H7 (cell line): ENCODE data around the gene HIVEP3. TPM values are rescaled to one million over a fixed set of nuclear protein-coding genes. Genes with fewer than 3 reads are reported as not detected.

Experiments
- DNase-seq: peaks from one replicate; pipeline ENCODE4 v3.0.0; 2012
- H3K27me3 ChIP-seq: 2 replicates; pipeline ENCODE4 v1.6.0; 2011; ENCODE audit warnings: mild to moderate bottlenecking, low read length; ENCODE audit not compliant: control insufficient read depth, insufficient read depth
- H3K36me3 ChIP-seq: replicated peaks from 2 replicates; pipeline ENCODE4 v1.5.1; 2011; ENCODE audit warnings: low read length; ENCODE audit not compliant: control insufficient read depth, insufficient read depth
- H3K4me3 ChIP-seq: 2 replicates; pipeline ENCODE4 v1.5.1; 2011; ENCODE audit warnings: low read depth, mild to moderate bottlenecking, control low read depth, low read length, moderate library complexity; ENCODE audit not compliant: insufficient read depth
- total RNA-seq: library from RNA; depleted of rRNA; stranded (reverse); fragments of >200 nt; shearing (Covaris generic); gene quantifications from 2 replicates; pipeline ENCODE4 v1.2.3, GENCODE V29; 2014

The HIVEP3 gene
- total RNA-seq, 1 experiment from 2014 or later, result 1.8 TPM

DNA sequence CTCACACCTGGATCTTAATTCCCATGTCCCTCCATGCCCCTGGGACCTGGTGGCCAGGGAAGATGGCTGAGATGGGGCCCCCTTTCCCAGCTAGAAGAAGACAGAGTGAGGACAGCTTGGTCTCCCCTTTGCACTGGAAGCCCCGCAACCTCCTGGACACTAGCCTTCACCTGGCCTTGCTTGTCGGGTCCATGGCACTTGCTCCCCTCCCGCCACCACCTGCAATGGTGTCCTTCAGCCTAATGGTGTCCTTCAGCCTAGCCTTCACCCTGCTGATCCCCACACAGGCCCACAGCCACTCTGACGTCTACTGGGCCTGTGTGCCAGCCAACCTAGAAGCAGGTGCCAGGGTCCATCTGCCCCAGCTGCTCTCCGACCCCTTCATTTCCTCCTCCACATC is 388.3 kb downstream of the HIVEP3 start:
- no peak for DNase-seq
- H3K36me3 ChIP-seq, result no peaks in the 10 kb centered on the region
- no peaks in the 10 kb centered on the region for H3K27me3 ChIP-seq
- no peak overlapping the region for H3K4me3 ChIP-seq

DNA sequence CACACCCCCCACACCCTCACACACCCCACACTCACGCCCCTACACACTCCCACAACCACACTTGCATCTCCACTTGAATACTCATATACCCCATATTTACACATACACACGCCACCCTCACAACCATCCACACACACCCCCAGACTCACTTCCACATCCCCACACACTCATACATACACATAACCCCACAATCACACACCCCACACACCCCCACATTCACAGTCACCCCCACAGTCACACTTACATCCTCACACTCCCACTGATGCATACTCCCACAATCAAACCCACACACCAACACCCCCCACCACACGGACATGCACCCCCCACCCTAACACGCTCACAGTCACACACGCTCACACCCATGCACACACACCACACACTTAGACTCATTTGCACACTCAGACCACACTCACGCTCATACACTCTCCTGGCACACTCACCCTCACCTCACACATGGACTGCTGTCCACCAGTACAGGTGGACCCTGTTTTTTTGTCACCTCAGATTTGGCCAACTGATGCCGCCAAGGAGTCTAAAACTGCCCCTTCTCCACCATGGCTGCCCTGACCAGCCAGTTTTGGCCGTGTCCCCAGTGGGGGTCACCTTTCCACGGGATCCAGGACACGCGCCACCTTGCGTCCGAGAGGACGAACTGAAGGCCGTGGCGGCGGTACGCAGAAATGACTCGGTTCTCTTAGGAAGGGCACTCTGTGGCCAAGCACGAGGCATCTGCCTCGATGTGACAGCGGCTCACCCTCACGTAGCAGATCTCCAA is 388.9 kb downstream of the HIVEP3 start:
- no peak for DNase-seq
- H3K27me3 ChIP-seq, result no peaks in the 10 kb centered on the region
- H3K4me3 ChIP-seq, result no peak overlapping the region
- no peaks in the 10 kb centered on the region for H3K36me3 ChIP-seq

DNA sequence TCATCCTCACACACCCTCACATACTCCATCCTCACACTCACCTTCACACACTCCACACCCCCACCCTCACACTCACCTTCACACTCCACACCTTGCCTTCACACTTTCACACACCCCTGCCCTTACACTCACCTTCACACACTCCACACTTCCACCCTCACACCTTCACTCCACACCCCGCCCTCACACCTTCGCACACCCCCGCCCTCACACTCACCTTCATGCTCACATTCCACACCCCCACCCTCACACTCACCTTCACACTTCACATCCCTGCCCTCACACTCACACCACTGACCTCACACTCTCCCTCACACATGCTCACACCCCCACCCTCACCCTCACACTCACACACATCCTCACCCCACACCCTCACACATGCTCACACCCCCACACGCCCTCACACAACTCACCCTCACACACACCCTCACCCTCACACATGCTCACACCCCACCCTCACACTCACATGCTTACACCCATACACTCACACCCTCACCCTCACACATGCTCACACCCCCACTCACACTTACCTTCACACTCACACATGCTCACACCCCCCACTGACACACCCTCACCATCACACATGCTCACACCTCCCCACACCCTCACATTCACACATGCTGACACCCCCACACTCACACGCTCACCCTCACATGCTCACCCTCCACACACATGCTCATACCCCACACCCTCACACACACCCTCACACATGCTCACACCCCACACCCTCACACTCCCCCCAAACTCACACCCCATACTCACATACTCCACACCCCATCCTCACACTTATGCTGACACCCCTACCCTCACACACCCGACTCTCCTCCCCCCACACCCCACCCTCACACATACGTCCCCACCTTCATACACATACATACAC is 389.8 kb downstream of the HIVEP3 start:
- no peak for DNase-seq
- Histone ChIP-seq H3K27me3 (no peaks in the 10 kb centered on the region), H3K36me3 (no peaks in the 10 kb centered on the region), H3K4me3 (no peak overlapping the region)

DNA sequence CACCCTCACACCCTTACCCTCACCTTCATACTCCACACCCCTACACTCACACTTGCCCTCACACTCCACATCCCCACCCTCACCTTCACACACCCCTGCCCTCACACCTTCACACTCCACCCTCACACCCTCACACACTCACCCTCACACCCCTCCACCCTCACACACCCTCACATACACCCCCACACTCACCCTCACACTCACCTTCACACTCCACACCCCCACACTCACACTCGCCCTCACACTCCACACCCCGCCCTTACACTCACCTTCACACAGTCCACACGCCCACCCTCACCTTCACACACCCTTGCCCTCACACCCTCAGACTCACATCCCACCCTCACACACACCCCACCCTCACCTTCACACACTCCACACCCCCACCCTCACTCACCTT is 390.6 kb downstream of the HIVEP3 start:
- Histone ChIP-seq H3K36me3 (no peaks in the 10 kb centered on the region), H3K27me3 (no peaks in the 10 kb centered on the region), H3K4me3 (no peak overlapping the region)
- no peak for DNase-seq

DNA sequence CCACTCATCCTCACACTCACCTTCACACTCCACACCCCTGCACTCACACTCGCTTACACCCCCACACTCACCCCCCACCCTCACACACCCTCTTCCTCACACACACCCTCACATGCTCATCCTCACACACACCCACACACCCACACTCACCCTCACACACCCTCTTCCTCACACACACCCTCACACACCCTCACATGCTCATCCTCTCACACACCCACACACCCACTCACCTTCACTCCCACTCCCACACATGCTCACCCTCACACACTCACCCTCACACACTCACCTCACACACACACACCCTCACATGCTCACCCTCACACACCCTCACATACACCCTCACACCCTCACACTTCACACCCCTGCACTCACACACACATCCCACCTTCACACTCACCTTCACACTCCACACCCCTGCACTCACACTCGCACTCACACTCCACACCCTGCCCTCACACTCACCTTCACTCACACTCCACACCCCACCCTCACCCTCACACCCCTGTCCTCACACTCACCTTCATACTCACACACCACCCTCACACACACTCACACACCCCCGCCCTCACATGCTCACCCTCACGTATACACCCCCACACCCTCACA is 391.7 kb downstream of the HIVEP3 start:
- H3K36me3 ChIP-seq, result no peaks in the 10 kb centered on the region
- no peaks in the 10 kb centered on the region for H3K27me3 ChIP-seq
- no peak for DNase-seq
- no peak overlapping the region for H3K4me3 ChIP-seq

DNA sequence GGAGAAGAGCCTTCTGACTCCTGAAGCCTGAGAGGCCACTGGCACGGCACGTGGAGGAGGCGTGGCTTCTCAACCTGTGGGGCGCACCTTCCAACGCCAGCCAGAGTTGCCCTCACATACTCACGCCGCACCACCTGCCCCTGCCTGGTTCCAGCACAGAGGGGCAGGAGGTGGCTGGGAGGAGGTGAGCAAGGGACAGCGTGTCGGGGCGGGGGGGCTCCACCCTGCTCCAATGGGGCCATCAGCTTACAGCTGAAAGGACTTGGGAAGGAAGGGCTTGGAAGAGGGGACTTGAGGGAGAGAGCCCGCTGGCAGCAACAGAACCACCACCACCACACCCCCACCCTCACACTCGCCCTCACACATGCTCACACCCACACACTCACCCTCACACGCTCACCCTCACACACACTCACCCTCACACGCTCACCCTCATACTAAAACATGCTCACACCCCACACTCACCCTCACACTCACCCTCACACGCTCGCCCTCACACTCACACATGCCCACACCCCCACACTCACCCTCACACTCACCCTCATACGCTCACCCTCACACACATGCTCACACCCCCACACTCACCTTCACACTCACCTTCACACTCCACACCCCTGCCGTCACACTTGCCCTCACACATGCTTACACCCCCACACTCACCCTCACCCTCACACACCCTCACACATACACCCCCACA is 392.7 kb downstream of the HIVEP3 start:
- H3K27me3 ChIP-seq, result no peaks in the 10 kb centered on the region
- no peak for DNase-seq
- no peak overlapping the region for H3K4me3 ChIP-seq
- no peaks in the 10 kb centered on the region for H3K36me3 ChIP-seq

DNA sequence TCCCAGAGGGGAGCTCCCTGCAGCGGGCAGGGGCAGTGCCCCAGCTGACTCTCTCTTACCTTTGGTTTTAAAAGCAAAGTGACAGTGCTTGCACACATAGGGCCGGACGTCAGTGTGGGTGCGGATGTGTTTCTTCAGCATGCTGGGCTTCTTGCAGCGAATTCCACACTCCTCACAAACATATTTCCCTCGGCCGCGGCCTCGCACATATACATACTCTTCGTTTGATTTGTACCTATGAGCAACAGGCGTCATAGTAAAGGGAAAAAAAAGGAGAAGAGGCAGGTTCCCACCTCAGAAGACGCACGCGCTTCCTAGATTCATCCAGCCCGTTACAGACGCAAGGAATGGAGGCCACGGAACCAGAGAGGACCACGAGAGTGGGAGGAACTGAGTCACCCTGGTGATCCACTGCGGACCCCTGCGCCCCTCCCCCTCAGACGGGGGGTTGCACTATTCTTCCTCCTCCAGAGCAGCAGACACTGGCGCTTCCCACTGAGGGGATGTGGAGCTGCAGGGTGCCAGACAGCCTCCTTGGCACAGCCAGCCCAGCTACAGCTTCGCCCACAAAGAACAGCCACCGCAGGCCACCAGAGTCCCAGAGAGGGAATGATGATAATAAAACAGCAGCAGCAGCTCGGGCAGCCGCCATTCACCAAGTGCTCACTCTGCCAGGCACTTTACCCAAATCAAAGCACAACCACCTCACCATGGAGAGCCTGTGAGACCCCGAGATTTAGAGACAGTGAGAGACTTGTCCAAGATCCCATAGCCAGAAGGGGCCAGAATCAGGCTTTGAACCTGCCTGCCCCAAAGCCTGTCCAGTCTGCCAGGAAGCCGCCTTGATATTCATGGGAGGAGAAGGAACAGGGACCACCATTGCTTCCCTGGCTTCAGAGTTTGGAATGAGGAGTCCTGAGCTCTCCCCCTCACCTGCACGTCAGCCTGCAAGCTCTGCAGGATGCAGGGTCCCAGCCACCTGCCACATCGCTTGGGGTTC is 393.7 kb downstream of the HIVEP3 start:
- H3K4me3 ChIP-seq, result no peak overlapping the region
- H3K36me3 ChIP-seq, result no peaks in the 10 kb centered on the region
- no peaks in the 10 kb centered on the region for H3K27me3 ChIP-seq
- DNase-seq, result no peak

DNA sequence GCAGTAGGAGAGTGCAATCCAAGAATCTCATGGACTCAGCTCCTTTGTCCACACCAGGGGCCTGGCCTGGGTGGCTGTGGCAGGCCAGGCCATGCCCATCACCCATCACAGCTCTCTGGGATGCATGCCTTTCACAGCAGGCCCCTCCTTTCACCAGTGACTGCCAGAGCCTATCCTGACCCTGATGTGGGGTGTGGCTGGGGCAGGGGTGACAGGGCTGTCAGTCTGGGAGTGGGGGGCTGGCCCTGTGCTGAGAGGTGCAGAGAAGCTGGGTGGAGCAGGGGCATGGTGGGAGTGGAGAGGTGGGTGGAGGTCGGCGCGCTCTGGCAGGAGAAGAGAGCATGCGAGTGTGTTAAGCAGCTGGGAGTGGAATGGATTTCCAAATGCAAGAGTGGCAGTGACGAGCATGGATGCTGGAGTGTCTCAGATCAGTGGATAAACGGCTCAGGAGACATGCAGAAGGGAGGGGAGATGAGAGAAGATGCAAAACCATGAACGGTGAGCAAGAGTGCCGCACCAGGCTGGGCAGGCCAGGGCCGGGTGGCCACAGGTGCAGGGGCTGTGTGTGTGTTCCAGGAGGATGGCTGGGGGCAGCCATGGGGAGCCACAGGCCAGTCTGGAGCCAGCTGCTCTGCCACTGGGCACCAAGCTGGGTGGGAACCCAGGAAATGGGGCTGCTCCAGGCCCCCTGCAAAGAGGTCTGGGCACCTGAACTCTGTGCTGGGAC is 394.6 kb downstream of the HIVEP3 start:
- DNase-seq, result no peak
- Histone ChIP-seq H3K4me3 (no peak overlapping the region), H3K36me3 (no peaks in the 10 kb centered on the region), H3K27me3 (no peaks in the 10 kb centered on the region)

DNA sequence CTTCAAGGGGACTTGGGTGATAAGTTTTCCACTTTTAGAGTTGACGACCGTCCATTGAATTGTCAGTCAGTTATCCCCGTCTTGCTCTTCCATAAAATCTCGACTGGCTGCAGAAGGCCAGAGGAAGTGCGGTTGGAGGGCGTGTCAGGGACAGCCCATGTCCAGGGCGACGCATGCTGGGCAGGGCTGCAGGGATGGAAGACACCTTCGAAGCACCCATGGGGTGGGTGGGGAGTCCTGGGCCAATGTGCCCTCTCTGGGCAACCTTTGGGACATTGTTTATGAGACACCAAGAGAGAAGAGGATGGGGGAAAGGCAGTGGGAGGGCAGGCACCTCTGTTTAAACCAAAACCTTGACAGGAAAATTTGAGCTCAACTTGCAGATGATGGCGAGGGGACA is 395.7 kb downstream of the HIVEP3 start:
- H3K4me3 ChIP-seq, result no peak overlapping the region
- DNase-seq, result no peak
- H3K27me3 ChIP-seq, result no peaks in the 10 kb centered on the region
- no peaks in the 10 kb centered on the region for H3K36me3 ChIP-seq

DNA sequence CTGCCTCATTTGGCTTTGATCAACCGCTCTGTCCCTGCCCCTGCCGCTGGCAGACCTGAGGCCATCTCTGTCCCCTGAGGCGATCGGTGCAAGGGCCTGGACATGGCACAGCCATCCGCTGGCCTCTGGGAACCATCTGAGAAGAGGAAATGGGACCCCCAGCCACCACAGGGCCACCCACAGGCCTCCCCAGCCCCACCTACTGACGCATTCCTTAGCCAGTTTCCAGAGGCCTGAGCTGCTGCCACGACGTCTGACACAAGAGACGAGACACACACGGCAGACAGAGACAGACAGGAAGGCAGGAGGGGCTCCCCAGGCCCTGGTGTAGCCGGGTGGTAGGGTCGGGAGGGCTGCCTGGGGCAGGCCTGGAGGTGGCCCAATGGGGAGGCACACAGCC is 397.0 kb downstream of the HIVEP3 start:
- no peak overlapping the region for H3K4me3 ChIP-seq
- H3K27me3 ChIP-seq, result no peaks in the 10 kb centered on the region; the same call in 1 of the 2 replicates
- H3K36me3 ChIP-seq, result no peaks in the 10 kb centered on the region
- DNase-seq, result peak; percentile 80

DNA sequence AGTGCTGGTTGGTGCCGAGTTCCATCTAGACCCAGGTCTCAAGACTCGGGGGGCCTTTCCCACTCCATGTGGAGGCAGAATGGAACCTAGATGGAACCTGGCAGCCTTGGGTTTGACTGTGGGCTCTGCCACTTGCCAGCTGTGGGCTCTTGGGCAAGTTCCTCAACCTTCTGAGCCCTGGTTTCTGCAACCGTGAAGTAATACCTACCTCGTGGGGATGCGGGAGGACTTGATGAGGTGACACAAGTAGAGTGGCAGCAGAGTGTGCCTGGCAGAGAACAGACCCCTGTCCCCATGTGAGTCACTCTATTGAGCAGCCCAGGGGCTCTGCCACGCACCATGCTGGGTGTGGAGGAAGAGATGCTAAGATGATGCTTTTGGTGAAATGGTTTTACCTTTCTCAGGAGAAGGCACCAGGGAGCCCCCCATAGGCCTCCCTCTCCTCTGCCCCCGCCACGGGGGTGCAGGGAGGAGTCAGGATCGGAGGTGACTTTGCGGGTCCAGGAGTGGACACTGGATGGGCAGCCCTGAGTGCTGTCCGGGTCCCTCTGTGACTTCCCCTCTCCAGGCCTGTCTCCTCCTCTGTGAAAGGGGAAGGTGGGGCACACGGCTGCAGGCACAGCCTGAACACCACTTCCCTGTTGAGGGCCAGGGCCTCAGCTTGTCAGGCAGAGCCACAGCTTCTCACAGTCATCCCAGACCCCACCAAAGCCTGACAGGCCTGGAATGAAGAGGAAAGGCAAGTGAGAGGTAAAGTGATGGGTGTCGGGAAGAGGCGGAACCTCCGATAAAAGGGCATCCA is 397.6 kb downstream of the HIVEP3 start:
- DNase-seq, result no peak
- H3K4me3 ChIP-seq, result no peak overlapping the region
- no peaks in the 10 kb centered on the region for H3K36me3 ChIP-seq
- peaks cover 2% of the 10 kb centered on the region; the same call in 1 of the 2 replicates for H3K27me3 ChIP-seq

DNA sequence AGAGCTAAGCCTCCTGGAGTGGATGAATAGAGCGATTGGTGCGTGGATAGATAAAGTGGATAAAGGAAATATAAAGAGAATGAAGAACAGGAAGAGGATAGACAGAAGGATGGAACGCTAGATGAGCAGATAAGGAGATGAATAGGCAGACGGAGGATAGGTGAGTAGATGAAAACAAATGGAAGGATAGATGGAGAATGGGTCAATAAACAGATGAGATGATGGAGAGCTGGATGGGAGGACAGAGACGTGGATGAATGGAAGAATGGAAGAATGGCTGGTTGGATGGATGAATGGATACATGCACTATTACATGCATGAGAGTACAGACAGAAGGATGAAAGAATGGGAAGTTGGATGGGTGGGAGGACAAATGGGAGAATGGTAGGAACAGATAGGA is 399.1 kb downstream of the HIVEP3 start:
- H3K4me3 ChIP-seq, result no peak overlapping the region
- no peaks in the 10 kb centered on the region for H3K36me3 ChIP-seq
- peaks cover 2% of the 10 kb centered on the region; the same call in 1 of the 2 replicates for H3K27me3 ChIP-seq
- no peak for DNase-seq
